Activated CD8-positive, alpha-beta memory T cell treated with anti-CD3 and anti-CD28 coated beads, Interleukin-2, amount 50 U/mL, for 24 hours (primary cell): Measurements from ENCODE around the gene TEX54.
A peak's percentile ranks its signal among the peaks of the same experiment; 100 is the strongest.
"Not testable (repeated sequence)": the region's sequence is repeated elsewhere in the genome, so short reads cannot be mapped to it uniquely, and the experiment has no call there.

Experiments
- DNase-seq: peaks from one replicate; pipeline ENCODE4 v3.0.0-alpha.2; 2020; ENCODE audit errors: extremely low read depth

Gene TEX54

GRCh38 chr11:62835336-62835735 is 2.7 kb upstream of the TEX54 start:
- DNase-seq: no peak

- peak; percentile 99 for DNase-seq
These were observed 913 bp downstream of the TEX54 start, which contains the start of gene STX5 for GRCh38 chr11:62831520-62832335. STX5 (minus strand) TSS chr11:62832051; CDS start chr11:62831243, 808 bp downstream.

- no peak for DNase-seq
These were observed 1.6 kb downstream of the TEX54 start for GRCh38 chr11:62830904-62831519.

GRCh38 chr11:62828130-62828529 is 4.5 kb downstream of the TEX54 start:
- DNase-seq: not testable (repeated sequence)

GRCh38 chr11:62823677-62824076 is 9.0 kb downstream of the TEX54 start:
- no peak for DNase-seq

- no peak for DNase-seq
These were observed 15.5 kb downstream of the TEX54 start for GRCh38 chr11:62817129-62817528.

- DNase-seq: no peak
These were observed 16.1 kb downstream of the TEX54 start for GRCh38 chr11:62816557-62816956.

- DNase-seq: no peak
These were observed 21.0 kb downstream of the TEX54 start for GRCh38 chr11:62811659-62812058.

- DNase-seq: no peak
These were observed 21.9 kb downstream of the TEX54 start for GRCh38 chr11:62810748-62811147.

GRCh38 chr11:62806611-62807121 is 26.0 kb downstream of the TEX54 start:
- no peak for DNase-seq

- no peak for DNase-seq
These were observed 26.6 kb downstream of the TEX54 start for GRCh38 chr11:62805961-62806441.

GRCh38 chr11:62805076-62805892 is 27.4 kb downstream of the TEX54 start, which contains the start of gene NXF1:
NXF1 (minus strand) TSS chr11:62805440; CDS start chr11:62805356, 84 bp downstream.
- peak; percentile 87 for DNase-seq

GRCh38 chr11:62804310-62805075 is 28.1 kb downstream of the TEX54 start:
- no peak for DNase-seq

GRCh38 chr11:62801071-62801470 is 31.6 kb downstream of the TEX54 start:
- DNase-seq: no peak

- DNase-seq: no peak
These were observed 33.2 kb downstream of the TEX54 start for GRCh38 chr11:62799486-62799885.

- DNase-seq: no peak
These were observed 36.4 kb downstream of the TEX54 start for GRCh38 chr11:62796281-62796680.

GRCh38 chr11:62794201-62794775 is 38.4 kb downstream of the TEX54 start:
- no peak for DNase-seq

- no peak for DNase-seq
These were observed 40.5 kb downstream of the TEX54 start for GRCh38 chr11:62792202-62792575.

- peak; percentile 78 for DNase-seq
These were observed 41.0 kb downstream of the TEX54 start, which contains the start of gene TMEM223 for GRCh38 chr11:62791501-62792201. TMEM223 (minus strand) TSS chr11:62792006; CDS start chr11:62791994, 12 bp downstream.

- DNase-seq: no peak
These were observed 43.1 kb downstream of the TEX54 start for GRCh38 chr11:62789576-62789975.
